HG03108 (cell line): ENCODE measurements around the gene QPRT.
"Not testable (repeated sequence)": the region's sequence is repeated elsewhere in the genome, so short reads cannot be mapped to it uniquely, and the experiment has no call there.

Experiments used
- ATAC-seq: cut with Tn5 transposase; IDR thresholded peaks from one replicate; pipeline ENCODE4 v1.9.1; 2021; ENCODE audit warnings: moderate library complexity; ENCODE audit not compliant: unreplicated experiment

Gene QPRT

GRCh38 chr16:29689490-29690351 is 10.7 kb downstream of the QPRT start:
- not testable (repeated sequence) for ATAC-seq

- not testable (repeated sequence) for ATAC-seq
These were observed 13.6 kb downstream of the QPRT start for GRCh38 chr16:29692606-29693005.

GRCh38 chr16:29694384-29695195 is 15.6 kb downstream of the QPRT start:
- ATAC-seq: no peak

- not testable (repeated sequence) for ATAC-seq
These were observed 16.7 kb downstream of the QPRT start for GRCh38 chr16:29695675-29696074.

GRCh38 chr16:29696881-29697331 is 17.9 kb downstream of the QPRT start:
- ATAC-seq: no peak

GRCh38 chr16:29697391-29697790 is 18.4 kb downstream of the QPRT start:
- no peak for ATAC-seq

- ATAC-seq: no peak
These were observed 19.1 kb downstream of the QPRT start for GRCh38 chr16:29698042-29698441.

GRCh38 chr16:29698484-29699323 is 19.7 kb downstream of the QPRT start:
- ATAC-seq: no peak

GRCh38 chr16:29699324-29700219 is 20.6 kb downstream of the QPRT start:
- ATAC-seq: no peak

- ATAC-seq: no peak
These were observed 21.4 kb downstream of the QPRT start for GRCh38 chr16:29700253-29700987.

- no peak for ATAC-seq
These were observed 22.2 kb downstream of the QPRT start for GRCh38 chr16:29701214-29701555.

GRCh38 chr16:29702269-29702668 is 23.3 kb downstream of the QPRT start:
- ATAC-seq: peak; percentile 28

GRCh38 chr16:29705030-29705429 is 26.1 kb downstream of the QPRT start:
- ATAC-seq: no peak

- not testable (repeated sequence) for ATAC-seq
These were observed 28.2 kb downstream of the QPRT start for GRCh38 chr16:29707160-29707559.

- ATAC-seq: no peak
These were observed 30.1 kb downstream of the QPRT start for GRCh38 chr16:29708917-29709600.

GRCh38 chr16:29709657-29710056 is 30.7 kb downstream of the QPRT start:
- ATAC-seq: not testable (repeated sequence)

GRCh38 chr16:29710227-29711219 is 31.5 kb downstream of the QPRT start:
- no peak for ATAC-seq

GRCh38 chr16:29712809-29713208 is 33.8 kb downstream of the QPRT start:
- ATAC-seq: no peak
